HUES6 (cell line): ENCODE measurements around the gene SNX17.
"Not testable (repeated sequence)": the region's sequence is repeated elsewhere in the genome, so short reads cannot be mapped to it uniquely, and the experiment has no call there.

Source experiments
- H3K27ac ChIP-seq: 2 replicates; pipeline ENCODE4 v1.7.0; 2013; ENCODE audit warnings: low read depth, mild to moderate bottlenecking, low read length, inconsistent platforms
- H3K27me3 ChIP-seq: 2 replicates; pipeline ENCODE4 v1.6.1; 2013; ENCODE audit warnings: low read length; ENCODE audit not compliant: control insufficient read depth, insufficient read depth
- H3K36me3 ChIP-seq: 2 replicates; pipeline ENCODE4 v1.6.1; 2013; ENCODE audit warnings: low read length; ENCODE audit not compliant: control insufficient read depth, insufficient read depth
- H3K4me1 ChIP-seq: 2 replicates; pipeline ENCODE4 v1.6.1; 2013; ENCODE audit warnings: low read length; ENCODE audit not compliant: control insufficient read depth, insufficient read depth
- H3K4me3 ChIP-seq: 2 replicates; pipeline ENCODE4 v1.5.1; 2013; ENCODE audit warnings: low read depth, low read length
- H3K9ac ChIP-seq: one replicate; pipeline ENCODE4 v1.6.1; 2013; ENCODE audit warnings: mild to moderate bottlenecking, low read length
- H3K9me3 ChIP-seq: 2 replicates; pipeline ENCODE4 v1.6.1; 2013; ENCODE audit warnings: low read depth, low read length; ENCODE audit not compliant: control insufficient read depth, insufficient read depth

The SNX17 gene

DNA sequence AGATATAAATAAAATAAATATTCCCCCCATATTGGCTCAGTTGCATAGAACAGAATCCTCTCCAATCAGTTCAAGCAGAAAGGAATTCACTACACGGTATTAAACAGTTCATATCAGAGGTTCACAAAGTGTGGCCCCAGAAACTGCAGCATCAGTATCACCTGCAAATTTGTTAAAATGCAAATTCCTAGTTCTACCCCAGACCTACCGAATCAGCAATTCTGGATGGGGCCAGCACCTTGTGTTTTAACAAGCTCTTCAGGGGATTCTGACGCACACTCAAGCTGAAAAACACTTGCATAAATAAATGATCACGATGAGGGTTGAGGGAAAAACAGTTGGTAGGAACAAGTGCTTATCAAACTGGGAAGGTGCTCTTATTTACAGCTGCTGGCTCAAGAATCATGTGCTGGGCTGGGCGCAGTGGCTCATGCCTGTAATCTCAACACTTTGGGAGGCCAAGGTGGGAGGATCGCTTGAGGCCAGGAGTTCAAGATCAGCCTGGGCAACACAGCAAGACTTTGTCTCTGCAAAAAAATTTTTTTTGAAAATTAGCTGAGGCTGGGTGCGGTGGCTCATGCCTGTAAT, 20.2 kb upstream of the SNX17 start:
- peaks cover 26% of the 10 kb centered on the region for H3K4me1 ChIP-seq
- H3K36me3 ChIP-seq: peaks cover 7% of the 10 kb centered on the region
- H3K9me3 ChIP-seq: no peaks in the 10 kb centered on the region
- no peak overlapping the region for H3K27ac ChIP-seq
- no peak overlapping the region for H3K9ac ChIP-seq
- no peaks in the 10 kb centered on the region for H3K27me3 ChIP-seq
- H3K4me3 ChIP-seq: no peak overlapping the region

DNA sequence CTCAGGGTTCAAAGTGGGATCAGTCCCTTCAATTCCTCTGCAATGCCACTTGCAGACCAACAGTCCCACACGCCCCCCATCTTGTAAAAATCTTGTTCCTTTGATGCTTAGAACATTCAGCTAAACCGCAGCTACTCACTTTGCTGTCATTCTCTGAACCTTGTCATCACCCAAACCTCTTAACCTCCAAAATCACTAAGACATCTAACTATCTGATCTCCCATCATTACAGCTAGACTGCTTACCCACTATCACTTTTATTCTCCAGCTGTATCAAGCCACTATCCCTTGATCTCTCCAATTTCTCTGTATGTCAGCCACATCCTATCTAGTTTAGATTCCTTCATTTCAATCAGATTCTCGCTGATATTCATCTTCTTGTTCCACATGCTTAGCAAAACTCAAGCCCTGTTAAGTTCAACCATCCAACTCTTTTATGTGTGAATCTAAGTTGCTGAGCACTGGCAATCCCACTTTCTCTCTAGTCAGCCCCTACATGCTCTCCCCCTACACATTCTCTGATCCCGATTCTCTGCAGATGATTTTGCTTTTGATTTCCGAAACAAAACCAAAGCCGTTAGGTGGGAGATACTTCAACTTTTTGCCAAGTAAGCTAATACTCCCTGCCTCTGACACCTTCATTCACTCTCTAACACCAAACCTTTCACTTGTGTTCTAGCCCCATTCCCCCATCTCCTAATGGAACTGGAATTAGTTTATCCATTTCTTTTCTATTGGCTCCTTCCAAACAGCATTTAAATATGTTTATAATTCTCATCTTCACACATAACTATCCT, 18.4 kb upstream of the SNX17 start:
- peaks cover 7% of the 10 kb centered on the region for H3K36me3 ChIP-seq
- H3K27me3 ChIP-seq: no peaks in the 10 kb centered on the region
- H3K4me3 ChIP-seq: no peak overlapping the region
- H3K9ac ChIP-seq: no peak overlapping the region
- no peak overlapping the region for H3K27ac ChIP-seq
- H3K4me1 ChIP-seq: peaks cover 26% of the 10 kb centered on the region
- no peaks in the 10 kb centered on the region for H3K9me3 ChIP-seq

DNA sequence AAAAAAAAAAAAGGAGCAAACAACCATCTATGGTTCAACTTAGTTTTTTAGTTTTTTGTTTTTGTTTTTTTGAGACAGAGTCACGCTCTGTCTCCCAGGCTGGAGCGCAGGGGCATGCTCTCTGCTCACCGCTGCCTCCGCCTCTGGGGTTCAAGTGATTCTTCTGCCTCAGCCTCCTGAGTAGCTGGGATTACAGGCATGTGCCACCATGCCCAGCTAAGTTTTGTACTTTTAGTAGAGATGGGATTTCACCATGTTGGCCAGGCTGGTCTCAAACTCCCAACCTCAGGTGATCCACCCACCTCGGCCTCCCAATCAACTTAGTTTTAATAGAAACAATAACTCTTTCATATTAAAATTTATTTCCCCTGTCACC, 17.0 kb upstream of the SNX17 start:
- not testable (repeated sequence) for H3K4me3 ChIP-seq, H3K36me3 ChIP-seq, H3K9ac ChIP-seq, H3K27me3 ChIP-seq, H3K9me3 ChIP-seq, H3K27ac ChIP-seq
- peaks cover 26% of the 10 kb centered on the region for H3K4me1 ChIP-seq

DNA sequence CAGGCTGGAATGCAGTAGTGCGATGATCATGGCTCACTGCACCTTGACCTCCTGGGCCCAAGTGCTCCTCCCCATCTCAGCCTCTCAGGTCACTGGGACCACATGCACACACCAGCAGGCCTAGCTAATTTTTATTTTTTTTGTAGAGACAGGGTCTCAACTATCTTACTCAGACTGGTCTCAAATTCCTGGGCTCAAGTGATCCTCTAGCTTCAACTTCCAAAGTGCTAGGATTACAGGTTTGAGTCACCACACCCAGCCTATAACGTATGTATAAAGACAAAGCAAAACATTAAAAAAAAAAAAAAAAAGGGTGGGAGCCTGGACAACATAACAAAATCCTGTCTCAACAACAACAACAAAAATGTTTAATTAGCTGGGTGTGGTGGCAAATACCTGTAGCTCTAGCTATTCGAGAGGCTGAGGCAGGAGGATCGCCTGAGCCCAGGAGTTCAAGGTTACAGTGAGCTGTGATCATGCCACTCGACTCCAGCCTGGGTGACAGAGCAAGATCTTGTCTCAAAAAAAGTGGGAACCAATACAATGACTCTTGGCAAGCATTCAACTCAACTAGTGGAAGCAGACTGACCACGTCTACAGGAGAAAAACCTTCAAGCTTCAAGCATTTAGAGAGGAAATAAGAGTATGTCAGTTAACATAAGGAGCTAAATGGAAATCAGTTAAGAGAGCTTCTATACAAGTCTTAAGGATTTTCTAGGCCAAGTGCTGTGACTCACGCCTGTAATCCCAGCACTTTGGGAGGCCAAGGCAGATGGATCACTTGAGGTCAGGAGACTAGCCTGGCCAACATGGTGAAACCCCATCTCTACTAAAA, 16.4 kb upstream of the SNX17 start:
- H3K9me3 ChIP-seq: peaks cover 2% of the 10 kb centered on the region; the same call in 1 of the 2 replicates
- peaks cover 12% of the 10 kb centered on the region for H3K36me3 ChIP-seq
- no peaks in the 10 kb centered on the region for H3K27me3 ChIP-seq
- peaks cover 26% of the 10 kb centered on the region for H3K4me1 ChIP-seq
- H3K9ac ChIP-seq: peak overlapping the region; percentile 10
- H3K4me3 ChIP-seq: peak overlapping the region; percentile 26; the same call in 1 of the 2 replicates
- H3K27ac ChIP-seq: peak overlapping the region; percentile 6; the same call in 1 of the 2 replicates

DNA sequence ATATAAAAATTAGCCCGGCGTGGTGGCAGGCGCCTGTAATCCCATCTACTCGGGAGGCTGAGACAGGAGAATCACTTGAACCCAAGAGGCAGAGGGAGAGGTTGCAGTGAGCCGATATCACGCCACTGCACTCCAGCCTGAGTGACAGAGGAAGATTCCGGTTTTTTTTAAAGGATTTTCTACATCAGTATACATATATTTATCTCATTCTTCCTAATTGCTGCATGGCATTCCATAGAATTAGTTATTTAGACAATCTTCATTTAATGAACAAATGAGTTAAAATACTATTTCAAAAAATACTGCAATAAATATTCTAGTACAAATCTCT, 15.9 kb upstream of the SNX17 start:
- Histone ChIP-seq H3K36me3 (peaks cover 12% of the 10 kb centered on the region), H3K9me3 (peaks cover 2% of the 10 kb centered on the region; the same call in 1 of the 2 replicates), H3K4me3 (no peak overlapping the region), H3K4me1 (peaks cover 26% of the 10 kb centered on the region), H3K9ac (no peak overlapping the region), H3K27me3 (no peaks in the 10 kb centered on the region), H3K27ac (no peak overlapping the region)

DNA sequence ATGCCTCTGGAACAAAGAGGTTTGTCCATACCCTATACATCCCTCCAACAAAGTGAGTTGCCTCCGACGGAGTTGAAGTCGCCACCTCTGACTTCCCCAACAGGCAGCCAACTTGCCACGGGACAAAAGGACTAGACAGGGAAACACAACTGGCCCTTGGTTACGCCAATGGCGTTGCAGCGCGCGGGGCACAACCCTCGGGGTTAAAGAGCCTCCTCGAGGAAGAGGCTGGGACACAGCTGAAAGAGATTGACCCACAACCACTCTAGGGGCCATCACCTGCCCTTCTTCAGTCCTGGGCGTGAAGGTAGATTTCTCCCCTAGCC, 14.4 kb upstream of the SNX17 start:
- H3K27ac ChIP-seq: peak overlapping the region; percentile 96
- H3K27me3 ChIP-seq: no peaks in the 10 kb centered on the region
- H3K9ac ChIP-seq: peak overlapping the region; percentile 98
- H3K9me3 ChIP-seq: peaks cover 2% of the 10 kb centered on the region; the same call in 1 of the 2 replicates
- H3K4me1 ChIP-seq: peaks cover 26% of the 10 kb centered on the region
- H3K36me3 ChIP-seq: 0 out of 2 replicates have a peak, but pooled peaks cover 5% of the 10 kb centered on the region
- H3K4me3 ChIP-seq: peak overlapping the region; percentile 97

DNA sequence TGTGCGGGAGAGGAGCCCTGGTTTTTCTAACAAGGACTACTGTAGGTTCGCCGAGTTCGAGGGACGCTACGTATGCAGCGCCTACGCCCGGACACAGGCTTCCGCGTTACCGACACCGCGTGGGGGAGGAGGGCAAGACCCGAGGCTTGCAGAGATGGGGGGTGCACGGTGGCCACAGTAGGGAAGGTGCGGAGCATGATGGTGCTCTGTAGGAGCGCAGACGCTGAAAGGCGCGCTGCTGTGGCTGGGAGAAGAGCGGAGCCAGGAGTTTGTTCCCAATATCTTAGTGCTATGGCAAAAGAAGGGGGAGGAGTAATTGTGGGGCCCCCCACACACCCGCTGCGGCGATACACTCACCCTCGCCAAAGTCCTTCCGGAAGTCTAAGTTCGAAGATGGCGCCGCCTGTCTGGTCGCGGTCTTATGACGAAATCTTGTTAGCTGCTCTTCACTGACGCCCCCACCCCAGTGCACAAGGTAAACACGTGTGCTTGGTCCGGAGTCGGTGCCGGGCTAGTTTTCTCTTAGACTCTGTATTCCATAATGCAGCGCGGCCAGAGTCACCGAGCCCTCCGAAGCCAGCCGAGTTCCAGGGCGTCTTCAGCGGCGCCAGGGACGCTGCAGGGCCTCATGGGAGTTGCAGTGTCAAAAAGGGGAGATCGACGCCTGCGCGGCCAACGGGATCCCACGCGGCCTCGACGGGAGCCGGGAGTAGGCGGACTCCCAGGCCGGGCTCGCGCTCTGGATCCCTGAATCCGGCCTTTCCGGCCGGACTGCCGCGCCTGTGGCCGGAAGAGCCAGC, 13.8 kb upstream of the SNX17 start, which contains the start of gene GTF3C2:
GTF3C2 (minus strand) TSS at position 383 of the 800 bp plus-strand sequence. CDS start 13,210 bp downstream, outside the sequence.
- H3K36me3 ChIP-seq: 0 out of 2 replicates have a peak, but pooled peaks cover 5% of the 10 kb centered on the region

DNA sequence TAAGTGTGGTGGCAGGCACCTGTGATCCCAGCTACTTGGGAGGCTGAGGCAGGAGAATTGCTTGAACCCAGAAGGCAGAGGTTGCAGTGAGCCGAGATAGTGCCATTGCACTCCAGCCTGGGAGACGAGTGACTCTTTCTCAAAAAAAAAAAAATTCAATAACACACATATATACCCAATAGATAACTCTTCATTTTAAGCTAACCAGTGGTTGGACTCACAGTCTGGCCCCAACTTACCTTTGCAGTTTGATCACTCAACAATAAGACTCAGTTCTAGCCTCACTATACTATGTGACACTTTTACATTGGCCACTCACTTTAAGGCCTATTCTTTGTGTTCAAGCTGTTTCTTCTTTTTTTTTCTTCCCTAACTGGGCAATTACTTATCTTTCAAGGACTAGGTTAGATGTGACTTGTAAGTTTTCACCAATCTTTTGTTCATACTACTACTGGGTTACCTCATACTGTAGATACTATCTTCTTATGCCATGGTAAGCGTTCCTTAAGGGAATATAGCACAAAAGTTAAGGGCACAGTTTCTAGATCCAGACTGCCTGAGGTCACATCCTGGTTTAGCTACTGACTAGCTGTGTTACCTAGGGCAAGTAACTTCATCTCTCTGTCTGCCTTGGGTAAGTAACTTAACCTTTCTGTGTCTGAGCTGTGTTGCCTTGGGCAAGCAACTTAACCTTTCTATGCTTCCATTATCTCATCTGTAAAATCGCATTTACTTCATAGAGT, 7.6 kb upstream of the SNX17 start:
- Histone ChIP-seq H3K9ac (no peak overlapping the region), H3K4me3 (no peak overlapping the region), H3K4me1 (no peaks in the 10 kb centered on the region), H3K36me3 (peaks cover 41% of the 10 kb centered on the region), H3K27me3 (no peaks in the 10 kb centered on the region), H3K9me3 (peaks cover under 1% of the 10 kb centered on the region; the same call in 1 of the 2 replicates), H3K27ac (no peak overlapping the region)

More for the DNA sequence above, 13.8 kb upstream of the SNX17 start, which contains the start of gene GTF3C2:
- Histone ChIP-seq H3K27me3 (no peaks in the 10 kb centered on the region), H3K4me1 (peaks cover 24% of the 10 kb centered on the region), H3K27ac (peak within 1 kb of the TSS; percentile 96), H3K9ac (peak within 1 kb of the TSS; percentile 98), H3K9me3 (peaks cover 2% of the 10 kb centered on the region; the same call in 1 of the 2 replicates), H3K4me3 (peak within 1 kb of the TSS; percentile 97)

DNA sequence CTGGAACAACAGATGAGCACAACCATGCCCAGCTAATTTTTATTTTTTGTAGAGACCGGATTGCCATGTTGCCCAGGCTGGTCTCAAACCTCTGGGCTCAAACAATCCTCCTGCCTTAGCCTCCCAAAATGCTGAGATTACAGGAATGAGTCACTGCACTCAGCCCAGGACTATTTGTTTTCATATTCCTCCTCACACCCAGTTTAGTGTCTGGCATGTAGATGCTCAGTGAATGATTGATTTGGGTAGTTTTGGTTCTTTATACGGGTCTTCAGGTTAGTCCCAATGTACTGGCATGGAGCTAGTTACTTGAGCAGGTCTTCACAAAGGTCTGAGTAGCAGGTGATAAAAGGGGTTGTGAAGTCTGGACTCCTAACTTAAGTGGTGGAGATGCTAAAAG, 6.5 kb upstream of the SNX17 start:
- Histone ChIP-seq H3K9me3 (no peaks in the 10 kb centered on the region), H3K4me1 (no peaks in the 10 kb centered on the region), H3K4me3 (no peak overlapping the region), H3K27me3 (no peaks in the 10 kb centered on the region), H3K27ac (no peak overlapping the region), H3K9ac (no peak overlapping the region), H3K36me3 (peaks cover 46% of the 10 kb centered on the region)
